Omental fat pad (tissue), 4 donors: ENCODE measurements around the gene NFATC1. TPM values are rescaled to one million over a fixed set of nuclear protein-coding genes. Genes with fewer than 3 reads are reported as not detected.

Experiments used
- ATAC-seq: fragments of 150-250 bp; one replicate; pipeline ENCODE4 v1.9.1; 2016; ENCODE audit warnings: mild to moderate bottlenecking, moderate library complexity; ENCODE audit not compliant: low FRiP score
- DNase-seq: peaks from one replicate; pipeline ENCODE4 v3.0.0-alpha.2; 2019; ENCODE audit warnings: low spot score
- total RNA-seq, 4 donors: library from RNA; depleted of rRNA; stranded (reverse); fragments of >200 nt; gene quantifications; one replicate each; pipeline ENCODE4 v1.1.0, GENCODE V29; 2016
- TF ChIP-seq, protein P1 (sequence below), 3 donors: fragments of 450-650 bp; IDR thresholded peaks; one replicate each; pipeline ENCODE4 v1.5.1; 2016 to 2017; ENCODE audit warnings: antibody characterized with exemption in 3 of 3, mild to moderate bottlenecking in 3 of 3, moderate library complexity in 2 of 3

NFATC1 gene
- total RNA-seq, 4 donors from 2014 or later, result 10.7 to 57.4 (median 19.1) TPM

DNA sequence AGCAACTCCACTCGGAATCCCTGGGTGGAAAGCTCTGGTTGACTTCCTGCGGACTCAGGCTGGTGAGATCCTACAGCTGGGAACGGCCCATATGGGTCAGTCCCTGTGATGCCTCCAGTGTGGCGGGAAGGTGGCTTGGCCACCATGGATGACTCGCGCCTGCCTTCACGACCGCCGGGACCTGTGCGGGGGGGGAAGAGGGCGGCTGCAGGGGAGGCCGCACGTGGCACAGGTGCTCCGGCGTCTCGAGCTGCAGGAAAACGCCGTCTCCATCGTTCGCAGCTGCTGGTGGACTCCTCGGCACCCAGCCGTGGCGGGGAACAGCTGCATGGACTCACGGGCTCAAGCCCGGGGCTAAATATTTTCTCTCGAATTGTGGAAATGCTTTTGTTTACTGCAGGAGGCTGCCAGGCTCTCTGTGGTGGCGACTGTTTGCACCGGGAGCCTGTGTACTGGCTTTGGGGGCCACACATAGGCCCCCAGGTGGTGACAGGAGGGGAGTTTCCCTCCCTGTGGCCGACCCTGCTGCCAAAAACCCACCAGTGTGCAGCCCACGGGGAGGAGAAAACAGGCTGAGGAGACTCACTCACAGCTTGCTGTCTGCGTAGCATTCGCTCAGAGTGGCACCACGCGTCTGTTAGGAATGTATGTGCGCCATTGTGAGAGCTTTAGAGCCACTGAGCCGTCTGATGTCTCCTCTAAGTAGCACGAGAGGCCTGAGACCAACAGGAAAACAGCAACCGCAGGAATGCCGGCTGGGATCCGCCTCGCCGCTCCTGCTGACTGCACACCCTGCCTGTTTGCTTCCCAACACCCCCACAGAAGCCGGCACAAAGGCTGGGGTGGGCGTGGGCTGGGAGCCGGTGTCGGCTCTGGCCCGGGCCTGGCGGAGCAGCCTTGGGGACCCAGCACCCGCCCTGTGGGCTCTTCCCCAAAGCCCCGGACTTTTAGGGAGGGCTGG, 89.2 kb downstream of the NFATC1 start:
- DNase-seq, result no peak
- no peak for ATAC-seq
- TF ChIP-seq, protein P1, sequence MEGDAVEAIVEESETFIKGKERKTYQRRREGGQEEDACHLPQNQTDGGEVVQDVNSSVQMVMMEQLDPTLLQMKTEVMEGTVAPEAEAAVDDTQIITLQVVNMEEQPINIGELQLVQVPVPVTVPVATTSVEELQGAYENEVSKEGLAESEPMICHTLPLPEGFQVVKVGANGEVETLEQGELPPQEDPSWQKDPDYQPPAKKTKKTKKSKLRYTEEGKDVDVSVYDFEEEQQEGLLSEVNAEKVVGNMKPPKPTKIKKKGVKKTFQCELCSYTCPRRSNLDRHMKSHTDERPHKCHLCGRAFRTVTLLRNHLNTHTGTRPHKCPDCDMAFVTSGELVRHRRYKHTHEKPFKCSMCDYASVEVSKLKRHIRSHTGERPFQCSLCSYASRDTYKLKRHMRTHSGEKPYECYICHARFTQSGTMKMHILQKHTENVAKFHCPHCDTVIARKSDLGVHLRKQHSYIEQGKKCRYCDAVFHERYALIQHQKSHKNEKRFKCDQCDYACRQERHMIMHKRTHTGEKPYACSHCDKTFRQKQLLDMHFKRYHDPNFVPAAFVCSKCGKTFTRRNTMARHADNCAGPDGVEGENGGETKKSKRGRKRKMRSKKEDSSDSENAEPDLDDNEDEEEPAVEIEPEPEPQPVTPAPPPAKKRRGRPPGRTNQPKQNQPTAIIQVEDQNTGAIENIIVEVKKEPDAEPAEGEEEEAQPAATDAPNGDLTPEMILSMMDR (IDR thresholded peaks at IDR 0.05), result no peak

DNA sequence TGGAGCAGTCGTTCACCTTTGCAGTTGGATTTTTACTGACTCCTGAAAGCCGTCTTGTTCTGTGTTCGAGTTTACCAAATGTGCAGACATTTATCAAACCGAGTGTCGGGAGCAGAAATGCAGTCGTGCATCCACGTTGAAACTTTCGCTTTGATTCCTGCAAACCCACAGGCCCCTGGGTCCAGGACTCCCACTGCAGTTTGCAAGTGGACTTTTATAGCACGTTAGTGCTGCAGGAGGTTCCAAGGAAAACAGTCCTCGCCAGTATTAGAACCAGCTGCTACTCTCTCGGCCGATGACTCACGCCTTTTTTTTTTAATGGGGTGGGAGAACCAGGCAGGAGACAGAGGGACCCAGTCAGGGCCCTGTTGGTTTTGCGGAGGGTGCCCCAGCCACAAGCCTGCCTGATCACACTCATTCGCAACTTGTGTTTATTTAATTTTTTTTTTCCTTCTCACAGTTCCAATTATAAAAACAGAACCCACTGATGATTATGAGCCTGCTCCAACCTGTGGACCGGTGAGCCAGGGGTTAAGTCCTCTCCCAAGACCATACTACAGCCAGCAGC, 90.1 kb downstream of the NFATC1 start:
- no peak for ATAC-seq
- TF ChIP-seq, protein P1 (IDR thresholded peaks at IDR 0.05), result no peak
- no peak for DNase-seq

DNA sequence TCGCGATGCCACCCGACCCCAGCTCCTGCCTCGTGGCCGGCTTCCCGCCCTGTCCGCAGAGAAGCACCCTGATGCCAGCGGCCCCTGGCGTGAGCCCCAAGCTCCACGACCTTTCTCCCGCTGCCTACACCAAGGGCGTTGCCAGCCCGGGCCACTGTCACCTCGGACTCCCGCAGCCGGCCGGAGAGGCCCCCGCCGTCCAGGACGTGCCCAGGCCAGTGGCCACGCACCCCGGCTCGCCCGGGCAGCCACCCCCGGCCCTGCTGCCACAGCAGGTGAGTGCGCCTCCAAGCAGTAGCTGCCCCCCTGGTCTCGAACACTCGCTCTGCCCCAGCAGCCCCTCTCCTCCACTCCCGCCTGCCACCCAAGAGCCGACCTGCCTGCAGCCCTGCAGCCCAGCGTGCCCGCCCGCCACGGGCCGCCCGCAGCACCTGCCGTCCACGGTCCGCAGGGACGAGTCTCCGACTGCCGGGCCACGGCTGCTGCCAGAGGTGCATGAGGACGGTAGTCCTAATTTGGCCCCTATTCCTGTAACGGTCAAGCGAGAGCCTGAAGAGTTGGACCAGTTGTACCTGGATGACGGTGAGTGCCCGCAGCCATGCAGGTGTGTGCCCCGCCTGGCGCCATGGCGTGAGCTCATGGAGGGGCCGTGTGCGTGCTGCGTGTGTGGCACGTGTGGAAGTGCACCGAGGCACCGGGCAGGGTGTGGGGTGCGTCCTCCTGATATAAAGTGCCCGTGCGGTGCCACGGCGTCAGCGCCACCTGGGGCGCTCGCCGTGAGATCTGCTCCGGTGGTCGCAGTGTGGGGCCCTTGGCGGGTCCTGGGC, 90.8 kb downstream of the NFATC1 start:
- TF ChIP-seq, protein P1 (IDR thresholded peaks at IDR 0.05), result no peak
- DNase-seq (no peak), ATAC-seq (no peak)

DNA sequence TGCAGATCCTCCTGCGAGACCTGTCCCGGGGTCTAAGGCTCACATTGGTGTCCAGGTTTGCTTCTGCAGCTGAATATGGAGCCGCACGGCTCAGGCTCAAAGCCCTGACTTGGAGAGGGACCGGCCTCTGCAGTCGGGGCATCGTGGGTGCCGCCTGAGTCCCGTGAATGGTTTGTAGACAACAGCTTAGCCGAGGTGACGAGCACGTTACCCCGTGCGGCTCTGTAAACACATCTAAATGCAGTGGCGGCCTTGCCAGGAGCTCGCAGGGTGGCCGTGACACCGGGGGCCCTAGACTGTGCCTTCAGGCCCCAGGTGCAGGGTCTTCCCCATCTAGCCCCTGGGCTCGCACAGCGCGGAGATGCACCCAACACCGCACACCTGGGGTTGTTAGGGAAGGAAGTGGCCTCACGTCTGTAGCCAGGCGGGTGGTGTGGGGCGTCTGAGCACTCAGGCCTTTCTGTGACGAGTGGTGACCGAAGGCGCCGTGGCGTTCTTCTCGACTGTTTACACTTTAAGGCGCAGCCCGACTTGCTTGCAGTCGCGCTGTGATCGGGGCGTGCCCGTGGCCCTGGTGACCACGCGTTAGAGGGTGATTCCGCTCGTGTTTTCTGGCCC, 91.6 kb downstream of the NFATC1 start:
- ATAC-seq (no peak), DNase-seq (no peak)
- TF ChIP-seq, protein P1 (IDR thresholded peaks at IDR 0.05), result no peak

DNA sequence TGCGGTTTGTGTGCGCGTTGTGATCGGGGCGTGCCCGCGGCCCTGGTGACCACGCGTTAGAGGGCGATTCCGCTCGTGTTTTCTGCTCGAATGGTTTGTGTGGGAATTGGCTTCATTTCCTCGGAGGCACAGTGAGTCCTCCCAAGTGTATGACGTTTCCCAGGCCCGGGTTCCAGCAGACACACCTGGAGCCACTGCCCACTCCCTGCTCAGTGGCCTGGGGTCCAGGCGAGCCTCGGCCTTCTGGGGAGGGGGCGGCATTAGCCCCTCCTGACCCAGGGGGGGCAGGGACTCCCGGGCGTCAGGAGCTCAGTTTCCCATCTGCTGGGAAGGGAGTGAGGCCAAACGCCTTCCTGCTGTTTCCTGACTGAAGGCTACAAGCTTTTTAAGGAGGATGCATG, 92.1 kb downstream of the NFATC1 start:
- ATAC-seq (no peak), DNase-seq (no peak)
- TF ChIP-seq, protein P1 (IDR thresholded peaks at IDR 0.05), result no peak

DNA sequence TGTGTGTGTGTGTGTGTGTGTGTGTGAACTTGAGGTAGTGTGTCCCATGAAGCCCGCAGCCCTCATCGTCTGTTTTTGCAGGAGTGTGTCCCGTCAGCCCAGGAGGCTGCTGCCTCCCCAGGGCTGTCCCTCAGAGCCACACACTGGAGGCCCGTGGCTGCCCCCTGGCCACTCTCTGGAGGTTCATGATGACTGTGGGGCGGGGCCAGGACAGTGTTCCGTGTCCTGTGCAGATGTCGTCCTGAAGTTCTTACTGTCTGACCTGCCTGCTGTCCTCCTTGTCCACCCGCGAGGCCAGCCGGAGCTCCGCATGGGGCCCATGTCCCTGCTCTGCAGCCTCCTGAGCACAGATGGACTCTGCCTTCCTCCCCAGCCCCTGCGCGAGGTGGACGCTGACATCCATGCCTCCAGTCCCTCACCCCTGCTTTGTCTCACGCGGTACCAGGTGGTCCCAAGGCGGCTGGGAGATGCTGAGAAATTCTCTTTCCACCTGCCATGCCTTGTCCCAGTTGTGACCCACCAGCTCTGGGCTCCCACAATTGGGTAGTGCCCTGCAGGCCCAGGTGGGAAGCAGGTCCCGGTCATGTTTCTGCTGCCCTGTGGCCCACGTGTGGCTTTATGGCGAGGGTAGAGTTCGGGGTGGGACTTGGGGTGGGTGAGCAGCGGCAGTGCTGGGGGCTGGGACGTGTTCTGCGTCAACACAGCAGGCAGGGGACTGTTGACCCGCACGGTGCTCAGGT, 92.8 kb downstream of the NFATC1 start:
- DNase-seq (no peak), ATAC-seq (no peak)
- TF ChIP-seq, protein P1 (IDR thresholded peaks at IDR 0.05), result no peak
